Measurements from ENCODE around the gene SEC14L3.

The SEC14L3 gene

DNA sequence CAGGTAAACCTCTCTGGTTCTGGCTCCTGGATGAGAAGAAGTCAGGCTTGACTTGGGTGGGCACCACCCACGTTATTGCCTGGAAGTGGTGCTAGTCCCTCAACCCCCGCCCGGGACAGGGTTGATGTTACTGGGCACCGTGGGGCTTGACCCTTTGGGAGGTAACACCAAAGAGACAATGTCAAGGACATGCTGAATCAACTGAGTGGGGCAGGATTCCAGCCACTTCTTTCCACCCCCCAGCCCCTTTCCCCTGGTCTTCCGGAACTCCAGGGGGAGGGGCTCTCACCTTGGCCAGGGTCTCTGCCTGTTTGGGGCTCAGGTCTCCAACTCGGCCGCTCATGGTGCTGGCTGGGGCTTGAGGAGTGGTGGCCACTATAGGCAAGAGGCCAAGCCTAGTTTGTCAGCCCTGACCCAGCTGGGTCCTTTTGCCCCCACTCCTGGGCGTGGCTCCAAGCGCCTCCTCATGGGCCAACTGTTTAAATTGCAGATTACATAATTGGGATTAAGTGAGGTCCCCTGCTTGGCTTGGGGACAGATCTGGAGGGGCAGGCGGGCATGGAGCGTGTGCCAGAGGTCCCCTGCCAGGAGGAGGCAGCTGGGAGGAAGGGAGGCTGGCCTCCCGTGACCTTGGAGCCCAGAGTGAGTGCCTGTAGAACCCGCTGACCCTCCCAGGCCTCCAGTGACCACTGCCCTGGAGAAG, at the start of gene SEC14L3:
SEC14L3 (minus strand) TSS at position 402 of the 703 bp plus-strand sequence; CDS start at position 343, 59 bp downstream.
- DNase-seq (ENCODE audit: low read depth): no peak

DNA sequence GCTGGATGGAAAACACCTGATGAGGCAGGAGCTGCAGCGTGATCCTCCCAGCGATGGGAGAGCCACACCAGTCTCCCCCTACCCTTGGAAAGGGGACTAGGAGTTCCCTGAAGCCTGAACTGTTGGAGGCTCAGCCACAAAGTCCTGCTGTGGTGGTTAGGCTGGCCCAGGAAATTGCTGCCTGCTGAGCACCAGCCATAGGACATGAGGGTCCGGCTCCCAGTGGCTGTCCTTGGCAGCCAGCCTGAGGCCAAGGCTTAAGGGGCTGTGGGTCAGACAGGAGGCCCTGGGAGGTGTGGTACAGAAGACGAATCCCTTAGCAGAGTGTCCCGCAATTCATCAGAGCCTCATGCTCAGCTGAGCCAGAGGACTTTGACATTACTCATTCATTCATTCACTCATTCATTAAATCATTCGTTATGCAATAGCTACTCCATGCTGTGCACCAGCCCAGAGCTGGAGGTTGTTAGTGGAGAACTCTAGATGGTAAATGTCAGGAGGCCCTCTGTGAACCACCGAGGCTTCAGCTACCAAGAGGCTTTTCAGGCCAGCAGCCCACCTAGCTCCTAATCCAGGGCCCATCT, 48.1 kb upstream of the SEC14L3 start:
- DNase-seq (ENCODE audit: low read depth): no peak

DNA sequence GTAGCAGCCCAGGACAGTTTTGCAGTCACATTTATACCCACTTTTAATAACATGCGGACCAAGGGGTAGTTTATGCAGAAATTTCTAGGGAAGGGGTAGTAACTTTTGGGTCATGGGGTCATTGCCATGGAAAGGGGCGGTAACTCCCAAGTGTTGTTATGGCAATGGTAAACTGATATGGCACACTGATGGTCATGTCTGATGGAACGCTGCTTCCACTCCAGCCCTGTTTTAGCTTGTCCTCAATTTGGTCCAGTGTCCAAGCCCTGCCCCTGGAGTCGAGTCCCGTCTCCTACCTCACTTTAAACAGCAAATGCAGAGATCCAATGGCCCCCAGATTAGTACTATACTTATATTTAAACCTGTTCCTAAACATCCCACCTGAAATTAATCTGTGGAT, 44.9 kb upstream of the SEC14L3 start:
- no peak for DNase-seq (ENCODE audit: low read depth)

DNA sequence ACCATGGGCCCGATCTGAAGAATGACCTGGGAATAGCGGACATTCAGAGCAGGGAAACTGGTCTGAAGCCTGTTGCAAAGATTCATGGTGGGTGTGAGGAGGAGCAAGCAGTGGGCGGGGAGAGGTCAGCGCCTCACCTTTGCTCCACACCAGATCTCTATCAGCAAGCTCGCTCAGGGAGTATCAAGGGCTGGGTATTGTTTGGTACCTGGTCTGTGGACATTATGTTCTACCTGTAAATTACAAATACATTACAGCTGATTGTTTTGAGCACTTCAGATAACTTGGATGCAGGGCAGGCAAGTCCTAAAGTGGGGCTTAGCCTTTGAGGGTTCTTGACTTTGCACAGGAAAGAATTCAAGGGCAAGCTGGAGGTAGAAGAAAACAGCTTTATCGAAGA, 44.5 kb upstream of the SEC14L3 start:
- no peak for DNase-seq (ENCODE audit: low read depth)

DNA sequence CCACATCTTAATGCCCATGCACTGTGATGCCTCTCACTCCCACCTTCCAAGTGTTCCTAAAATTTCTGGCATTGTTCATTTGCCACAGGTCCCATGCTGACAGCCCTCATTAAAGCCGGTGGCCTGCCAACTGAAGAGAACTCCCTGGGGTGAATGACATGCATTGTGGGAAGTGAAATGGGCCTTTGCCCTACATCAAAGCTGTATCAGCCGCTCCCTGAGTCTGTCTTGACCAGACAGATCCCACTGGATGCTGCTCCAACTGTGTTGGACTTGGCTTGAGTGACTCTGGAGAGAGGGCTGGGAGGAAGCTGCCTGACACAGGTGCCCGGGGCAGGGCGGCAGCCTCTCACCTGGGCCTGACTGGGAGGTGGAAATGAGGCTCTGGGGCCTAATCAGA, 42.4 kb upstream of the SEC14L3 start:
- DNase-seq (ENCODE audit: low read depth): no peak

DNA sequence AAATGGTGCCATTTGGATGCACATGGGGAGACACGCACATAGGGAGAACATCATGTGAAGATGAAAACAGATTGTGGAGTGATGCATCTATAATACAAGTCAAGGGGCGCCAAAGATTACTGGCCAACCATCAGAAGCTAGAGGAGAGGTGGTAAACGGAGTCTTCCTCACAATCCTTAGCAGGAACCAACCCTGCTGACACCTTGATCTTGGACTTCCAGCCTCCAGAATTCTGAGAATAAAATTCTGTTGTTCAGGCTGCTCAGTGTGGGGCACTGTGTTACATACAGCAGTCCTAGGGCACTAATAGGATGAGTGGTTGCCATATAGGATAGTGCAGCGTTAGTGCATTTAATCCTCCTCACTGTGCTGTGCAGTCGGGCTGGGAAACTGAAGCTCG, 41.6 kb upstream of the SEC14L3 start:
- no peak for DNase-seq (ENCODE audit: low read depth)

DNA sequence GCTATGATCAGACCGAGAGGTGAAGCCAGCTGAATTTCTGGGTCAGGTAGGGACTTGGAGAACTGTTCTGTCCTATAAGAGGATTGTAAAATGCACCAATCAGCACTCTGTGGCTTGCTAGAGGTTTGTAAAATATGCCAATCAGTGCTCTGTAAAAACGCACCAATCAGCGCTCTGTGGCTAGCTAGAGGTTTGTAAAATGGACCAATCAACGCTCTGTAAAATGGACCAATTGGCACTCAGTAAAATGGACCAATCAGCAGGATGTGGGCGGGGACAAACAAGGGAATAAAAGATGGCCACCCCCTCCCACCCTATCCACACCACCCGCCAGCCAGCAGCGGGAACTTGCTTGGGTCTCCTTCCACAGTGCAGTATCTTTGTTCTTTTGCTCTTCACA, 40.1 kb upstream of the SEC14L3 start:
- no peak for DNase-seq (ENCODE audit: low read depth)

DNA sequence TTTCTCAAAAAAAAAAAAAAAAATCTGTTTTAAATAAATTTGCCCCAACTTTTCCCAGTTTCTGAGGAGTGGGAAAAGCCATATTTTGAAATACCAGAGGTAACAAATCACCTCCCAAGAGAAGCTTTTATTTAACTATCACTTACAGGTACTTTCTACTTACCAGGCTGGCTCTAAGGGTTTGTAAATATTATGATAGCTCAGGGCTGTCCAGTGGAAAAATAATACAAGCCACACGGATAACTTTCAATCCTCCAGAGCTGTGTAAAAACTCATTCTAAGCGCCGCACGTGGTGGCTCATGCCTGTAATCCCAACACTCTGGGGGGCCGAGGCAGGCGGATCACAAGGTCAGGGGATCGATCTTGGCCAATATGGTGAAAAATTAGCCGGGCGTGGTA, 39.3 kb upstream of the SEC14L3 start:
- no peak for DNase-seq (ENCODE audit: low read depth)

DNA sequence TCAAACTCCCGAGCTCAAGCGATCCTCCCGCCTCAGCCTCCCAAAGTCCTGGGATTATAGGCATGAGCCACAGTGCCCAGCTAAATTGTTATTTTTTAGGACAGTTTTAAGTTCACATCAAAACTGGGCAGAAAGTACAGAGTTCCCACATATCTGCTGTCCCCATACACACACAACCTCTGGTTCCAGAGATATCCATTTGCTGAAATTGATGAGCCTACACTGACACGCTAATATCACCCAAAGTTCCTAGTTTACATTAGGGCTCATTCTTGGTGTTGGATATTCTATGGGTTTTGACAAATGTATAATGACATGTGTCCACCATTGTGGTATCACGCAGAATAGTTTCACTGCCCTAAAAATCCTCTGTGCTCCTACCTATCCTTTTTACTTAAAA, 36.4 kb upstream of the SEC14L3 start:
- DNase-seq (ENCODE audit: low read depth): no peak

DNA sequence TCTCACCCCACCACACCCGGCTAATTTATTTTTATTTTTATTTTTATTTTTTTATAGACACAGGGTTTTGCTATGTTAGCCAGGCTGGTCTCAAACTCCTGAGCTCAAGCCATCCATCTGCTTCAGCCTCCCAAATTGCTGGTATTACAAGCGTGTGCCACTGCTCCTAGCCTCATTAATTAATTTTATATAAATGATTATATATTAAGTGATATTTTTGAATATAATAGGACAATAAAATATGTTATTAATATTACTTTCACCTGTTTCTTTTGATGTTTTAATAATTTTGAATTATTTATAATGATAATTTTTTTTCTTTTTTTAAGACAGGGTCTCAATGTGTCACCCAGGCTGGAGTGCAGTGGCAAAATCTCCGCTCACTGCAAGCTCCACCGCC, 35.9 kb upstream of the SEC14L3 start:
- no peak for DNase-seq (ENCODE audit: low read depth)

DNA sequence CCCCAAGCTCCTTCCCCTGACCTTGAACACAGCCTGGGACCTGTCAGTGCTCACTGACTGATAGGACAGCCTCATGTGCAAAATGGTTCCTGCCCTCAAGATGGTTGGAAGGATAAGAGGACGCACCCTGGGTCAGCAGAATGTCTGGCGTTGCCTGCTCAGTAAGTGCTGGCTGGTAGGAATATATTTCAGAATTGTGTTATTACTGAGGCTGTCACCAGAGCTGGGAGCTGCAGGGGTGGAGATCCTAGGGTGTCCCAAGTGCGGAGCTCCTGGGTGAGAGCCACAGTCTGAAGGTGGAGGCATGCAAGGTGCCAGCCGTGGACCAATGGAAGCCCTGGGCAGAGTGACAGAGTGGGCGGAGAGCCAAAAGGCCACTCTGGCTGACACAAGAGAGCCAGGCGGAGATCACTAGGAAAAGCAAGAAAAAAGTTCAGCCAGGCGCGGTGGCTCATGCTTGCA, 34.7 kb upstream of the SEC14L3 start:
- DNase-seq (ENCODE audit: low read depth): no peak

DNA sequence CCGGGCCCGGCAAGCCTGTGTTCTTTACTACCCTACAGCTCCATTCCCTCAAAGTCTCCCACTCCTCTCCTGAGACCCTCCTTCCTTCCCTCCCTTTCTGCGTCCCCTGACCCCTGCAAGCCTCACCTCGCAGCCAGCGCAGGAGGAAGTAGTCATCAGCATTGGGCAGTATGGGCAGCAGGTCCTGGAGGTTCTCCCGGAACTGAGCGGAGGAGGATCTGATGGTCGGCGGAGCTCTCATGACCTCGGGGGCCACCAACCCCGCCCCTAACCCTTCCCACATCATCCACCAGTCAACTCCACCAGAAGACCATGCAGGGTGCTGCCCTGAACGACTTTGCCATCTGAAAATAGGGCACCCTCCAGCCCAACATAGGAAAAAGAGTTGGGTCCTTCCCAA, 31.7 kb upstream of the SEC14L3 start:
- DNase-seq (ENCODE audit: low read depth): no peak

DNA sequence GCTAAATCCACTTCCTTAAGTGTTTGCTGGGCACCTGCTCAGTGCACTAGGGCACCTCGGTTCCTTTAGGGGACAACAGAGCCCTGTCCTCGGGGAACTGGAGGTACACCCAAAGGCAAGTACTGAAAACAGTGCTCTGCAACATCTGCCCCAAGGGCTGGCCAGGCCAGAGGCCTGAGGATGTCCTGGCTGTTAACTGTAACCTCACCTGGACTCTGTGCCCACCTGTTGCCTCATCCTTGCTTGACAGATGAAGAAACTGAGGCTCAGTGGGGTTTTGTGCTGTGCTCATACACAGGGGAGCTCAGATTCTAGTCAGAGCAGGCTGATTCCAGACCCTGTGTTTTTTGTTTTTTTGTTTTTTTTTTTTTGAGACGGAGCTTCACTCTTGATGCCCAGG, 31.1 kb upstream of the SEC14L3 start:
- DNase-seq (ENCODE audit: low read depth): no peak

DNA sequence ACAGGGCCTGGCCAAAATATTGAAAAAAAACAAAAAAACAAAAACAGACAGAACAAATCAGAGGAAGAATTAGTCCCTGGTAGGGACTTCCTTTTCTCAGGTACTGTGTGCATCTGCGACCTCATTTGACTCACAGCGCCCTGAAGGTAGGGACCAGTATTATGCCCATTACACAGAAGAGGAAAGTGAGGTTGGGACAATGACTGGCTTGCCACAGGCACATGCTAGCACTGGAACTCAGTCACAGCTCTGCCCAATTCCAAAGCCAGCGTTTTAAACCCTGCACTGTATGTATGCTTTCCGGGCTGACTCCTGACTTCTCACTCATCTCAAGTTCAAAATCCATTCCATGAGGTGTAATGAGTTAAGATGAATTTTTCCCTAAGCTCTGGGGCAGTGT, 30.3 kb upstream of the SEC14L3 start:
- DNase-seq (ENCODE audit: low read depth): no peak

DNA sequence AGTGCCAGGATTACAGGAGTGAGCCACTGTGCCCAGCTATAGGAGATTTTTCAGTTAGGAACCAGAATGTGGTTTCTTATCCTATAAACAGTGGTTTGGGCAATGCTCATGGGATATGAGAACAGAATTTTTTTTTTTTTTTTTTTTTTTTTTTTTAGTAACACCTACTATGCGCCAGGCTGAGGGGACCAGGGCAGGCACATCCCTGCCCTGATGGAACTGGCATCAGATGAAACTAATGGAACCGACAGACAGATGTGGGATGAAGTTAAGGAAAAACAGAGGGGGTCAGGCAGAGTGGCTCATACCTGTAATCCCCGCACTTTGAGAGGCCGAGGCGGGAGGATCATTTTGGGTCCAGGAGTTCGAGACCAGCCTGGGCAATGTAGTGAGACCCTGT, 28.8 kb upstream of the SEC14L3 start:
- no peak for DNase-seq (ENCODE audit: low read depth)

DNA sequence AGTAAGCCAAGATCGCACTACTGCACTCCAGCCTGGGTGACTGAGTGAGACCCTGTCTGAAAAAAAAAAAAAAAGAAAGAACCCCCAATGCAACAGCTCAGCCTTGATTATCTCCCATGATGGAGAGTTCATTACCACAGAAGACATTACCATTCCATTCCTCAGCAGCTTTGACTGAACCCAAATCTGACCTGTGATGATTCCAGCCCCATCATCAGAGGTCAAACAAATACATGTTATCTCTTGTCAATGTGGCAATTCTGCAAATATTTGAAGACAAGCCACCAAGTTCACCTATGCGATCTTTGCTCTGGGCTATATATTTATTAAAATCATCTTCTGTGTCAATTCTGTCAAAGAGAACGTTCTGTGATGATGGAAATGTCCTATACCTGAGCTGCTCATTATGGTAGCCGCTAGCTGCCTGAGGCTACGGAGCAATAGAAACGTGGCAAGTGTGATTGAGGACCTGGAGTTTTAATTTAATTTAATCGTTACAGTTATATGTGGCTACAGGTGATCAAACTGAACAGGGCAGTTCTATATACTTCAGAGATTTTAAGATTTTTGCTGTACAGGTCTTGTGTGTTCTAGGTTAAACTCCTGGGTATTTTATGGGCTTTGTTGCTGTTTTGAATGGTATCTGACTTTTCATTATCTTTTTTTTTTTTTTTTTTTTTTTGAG, 25.8 kb upstream of the SEC14L3 start:
- no peak for DNase-seq (ENCODE audit: low read depth)

DNA sequence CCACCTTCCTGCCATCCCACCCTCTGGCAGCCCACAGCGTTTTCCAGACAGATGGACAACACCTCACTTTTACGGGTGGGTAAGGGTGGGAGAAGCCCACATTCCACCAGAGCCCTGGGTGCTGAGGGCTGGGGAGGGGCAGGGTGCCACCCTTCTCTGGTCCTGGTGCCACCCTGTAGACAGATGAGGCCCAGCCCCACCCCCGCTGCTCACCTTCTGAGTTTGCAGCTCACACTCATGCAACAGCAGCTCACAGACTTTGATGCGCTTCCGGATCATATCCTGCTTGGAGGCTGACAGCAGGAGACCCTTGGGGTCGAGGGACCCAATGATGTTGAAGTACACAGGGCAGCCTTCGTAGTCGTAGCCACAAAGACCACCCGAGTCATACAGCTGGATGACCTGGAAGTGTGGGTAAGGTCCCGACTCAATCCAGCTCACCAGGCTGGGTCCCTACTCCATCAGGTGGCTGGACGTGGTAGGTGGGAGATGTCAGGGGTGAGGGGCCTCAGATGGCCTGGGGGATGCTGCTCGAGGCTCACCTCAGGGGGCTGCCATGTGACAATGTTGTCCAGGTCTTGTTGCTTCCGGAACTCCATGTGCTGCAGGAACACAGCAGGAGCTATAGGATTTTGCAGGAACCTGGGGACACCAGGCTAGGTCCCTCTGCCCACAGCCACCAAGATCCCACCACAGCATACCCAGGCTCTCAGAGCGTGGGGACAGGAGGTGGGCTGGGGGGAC, 23.4 kb upstream of the SEC14L3 start:
- DNase-seq (ENCODE audit: low read depth): no peak

DNA sequence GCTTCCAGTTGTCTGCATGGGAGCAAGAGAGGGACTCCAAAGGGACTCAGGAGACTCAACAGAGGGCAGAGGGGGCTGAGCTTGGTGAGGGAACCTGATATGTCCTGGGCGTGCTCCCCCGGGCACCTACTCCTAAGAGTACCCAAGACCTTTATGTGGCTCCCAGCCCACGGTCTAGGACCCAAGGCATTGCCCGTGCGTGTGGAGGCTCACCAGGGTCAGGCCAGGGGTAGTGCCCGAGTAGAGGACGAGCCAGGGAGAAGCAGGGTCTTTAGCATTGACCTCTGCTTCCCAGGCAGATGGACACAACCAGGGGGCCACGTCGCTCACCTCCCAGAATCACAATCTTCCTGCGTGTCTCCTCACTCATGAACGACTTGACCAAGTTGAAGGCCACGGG, 20.3 kb upstream of the SEC14L3 start:
- DNase-seq (ENCODE audit: low read depth): no peak

DNA sequence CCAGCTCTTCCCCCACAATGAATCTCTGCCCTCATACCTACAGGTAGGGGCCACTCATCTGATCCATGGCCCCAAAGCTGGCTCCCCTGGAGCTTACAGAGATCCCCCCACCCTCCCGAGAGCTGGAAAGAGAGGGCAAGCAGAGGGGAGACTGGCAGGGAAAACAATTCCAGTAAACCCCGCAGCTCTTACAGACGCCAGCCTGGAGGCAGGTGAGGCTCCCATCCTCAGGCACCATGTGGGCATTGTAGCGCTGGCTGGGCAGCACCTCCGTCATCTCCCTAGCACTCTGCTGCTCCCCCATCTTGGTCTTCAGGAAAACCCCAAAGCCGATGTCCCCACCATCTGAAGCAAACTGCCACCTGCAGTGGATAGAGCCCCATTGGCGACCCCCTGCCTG, 19.6 kb upstream of the SEC14L3 start:
- DNase-seq (ENCODE audit: low read depth): no peak

DNA sequence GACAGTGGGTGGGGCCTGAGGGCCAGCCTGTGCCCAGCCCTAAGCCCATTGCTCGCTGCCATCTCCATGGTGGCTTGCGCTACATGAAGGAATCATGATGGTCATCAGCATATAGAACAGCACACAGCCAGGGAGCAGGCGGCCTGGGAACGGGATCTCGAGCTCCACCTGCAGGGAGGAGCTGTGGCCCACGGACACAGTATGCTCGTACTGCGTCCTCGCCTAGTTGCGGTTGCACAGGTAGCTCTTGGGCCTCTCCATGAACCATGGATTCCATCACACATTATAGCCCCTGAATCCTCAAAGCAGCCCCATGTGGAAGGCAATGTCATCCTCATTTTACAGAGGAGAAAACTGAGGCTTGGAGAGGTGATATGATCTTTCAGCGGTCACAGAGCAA, 18.6 kb upstream of the SEC14L3 start:
- DNase-seq (ENCODE audit: low read depth): no peak

DNA sequence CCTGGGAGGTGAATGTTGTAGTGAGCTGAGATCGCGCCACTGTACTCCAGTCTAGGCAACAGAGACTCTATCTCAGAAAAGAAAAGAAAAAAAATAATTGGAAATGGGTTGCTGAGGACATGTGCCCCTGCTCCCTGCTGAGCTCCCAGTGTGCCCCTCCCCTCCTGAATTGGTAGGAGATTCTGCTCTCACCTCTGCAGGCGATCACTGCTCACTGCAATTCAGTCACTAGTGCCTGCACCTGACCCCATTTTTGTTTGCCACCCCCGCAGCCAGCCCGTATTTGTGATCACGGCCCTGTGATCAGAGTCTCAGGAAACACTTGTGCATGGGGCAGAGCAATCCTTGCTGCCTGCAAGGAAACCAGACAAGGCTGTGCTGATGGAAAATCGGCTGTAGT, 16.3 kb upstream of the SEC14L3 start:
- DNase-seq (ENCODE audit: low read depth): no peak

DNA sequence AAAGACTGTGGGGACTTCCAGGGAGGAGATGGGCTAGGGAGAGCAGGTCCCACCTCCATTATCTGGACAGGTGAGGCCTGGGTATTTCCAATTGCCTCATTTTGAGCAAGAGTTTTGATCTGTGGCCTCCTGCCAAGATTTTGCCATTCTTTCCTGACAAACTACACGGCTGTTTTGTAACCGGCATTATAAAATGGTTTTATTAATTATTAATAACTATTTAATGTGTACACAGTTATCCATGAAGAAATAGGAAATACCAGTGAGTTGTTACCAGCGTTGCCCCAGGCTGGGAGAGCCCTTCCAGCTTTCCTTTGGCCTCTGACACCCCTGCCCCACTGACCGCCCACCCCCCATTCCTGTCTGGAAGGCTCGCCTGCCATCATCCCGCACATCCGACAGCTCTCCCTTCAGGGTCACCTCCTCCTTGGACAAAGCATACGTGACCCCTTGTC, 14.9 kb upstream of the SEC14L3 start:
- no peak for DNase-seq (ENCODE audit: low read depth)

DNA sequence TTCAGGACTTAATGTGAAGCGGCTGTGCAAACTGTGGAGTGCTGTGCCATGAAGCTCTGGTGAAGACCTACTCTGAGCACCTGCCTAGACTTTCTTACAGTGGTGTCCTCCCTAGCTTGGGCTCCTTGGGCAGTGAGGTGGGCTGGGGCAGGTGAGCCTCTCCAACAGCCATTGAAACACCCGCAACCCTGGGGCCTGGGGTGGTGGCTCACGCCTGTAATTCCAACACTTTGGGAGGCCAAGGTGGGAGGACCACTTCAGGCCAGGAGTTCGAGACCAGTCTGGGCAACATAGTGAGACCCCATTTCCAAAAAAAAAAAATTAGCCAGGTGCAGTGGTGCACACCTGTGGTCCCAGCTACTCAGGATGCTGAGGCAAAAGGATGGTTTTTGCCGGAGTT, 14.3 kb upstream of the SEC14L3 start:
- no peak for DNase-seq (ENCODE audit: low read depth)

Data from stimulated activated CD4-positive, alpha-beta T cell treated with anti-CD3 and anti-CD28 coated beads, Interleukin-2, amount 100 ng/mL, for 4 hours (primary cell).